Cardiac septum (tissue), 1 donor: Measurements from ENCODE around the gene CTXN3. TPM values are rescaled to one million over a fixed set of nuclear protein-coding genes. Genes with fewer than 3 reads are reported as not detected.
"Not testable (repeated sequence)": the region's sequence is repeated elsewhere in the genome, so short reads cannot be mapped to it uniquely, and the experiment has no call there.

ENCODE experiments used
- DNase-seq: peaks from one replicate; pipeline ENCODE4 v3.0.0-alpha.2; 2020; ENCODE audit warnings: low spot score
- intact Hi-C: fragments of 100-400 bp; cut with DNase I; formaldehyde crosslinking; loops from one replicate; pipeline ENCODE4 v1.14.0; 2022
- total RNA-seq: library from RNA; stranded (reverse); fragmentation: NEBNext Ultra II Directional; extraction: Animal tissue kit (Norgen Biotek cat#: 25700); gene quantifications from one replicate; pipeline ENCODE4 v1.2.1, GENCODE V29; 2021
- donor health status: DM: no; HTN: no; CAD: no.

The CTXN3 gene
- total RNA-seq, 1 donor from 2014 or later, result not detected

- no peak for DNase-seq
- intact Hi-C loops, result no loop called here
These were observed 1.4 kb upstream of the CTXN3 start for GRCh38 chr5:127647361-127647958.

GRCh38 chr5:127650022-127650421, 1.1 kb downstream of the CTXN3 start:
- intact Hi-C loops, result no loop called here
- DNase-seq, result no peak

- intact Hi-C loops, result no loop called here
- no peak for DNase-seq
These were observed 1.8 kb downstream of the CTXN3 start for GRCh38 chr5:127650649-127651048.

- DNase-seq, result no peak
- intact Hi-C loops, result no loop called here
These were observed 4.2 kb downstream of the CTXN3 start for GRCh38 chr5:127652952-127653611.

GRCh38 chr5:127656825-127657224, 7.9 kb downstream of the CTXN3 start:
- DNase-seq, result no peak
- intact Hi-C loops, result no loop called here

- no peak for DNase-seq
- intact Hi-C loops, result no loop called here
These were observed 11.3 kb downstream of the CTXN3 start for GRCh38 chr5:127660047-127660733.

- no peak for DNase-seq
- intact Hi-C loops, result no loop called here
These were observed 15.2 kb downstream of the CTXN3 start for GRCh38 chr5:127664093-127664492.

- intact Hi-C loops, result no loop called here
- DNase-seq, result no peak
These were observed 16.8 kb downstream of the CTXN3 start for GRCh38 chr5:127665641-127666040.

GRCh38 chr5:127666043-127666716, 17.3 kb downstream of the CTXN3 start:
- DNase-seq, result no peak
- intact Hi-C loops, result no loop called here

GRCh38 chr5:127667926-127668325, 19.0 kb downstream of the CTXN3 start:
- intact Hi-C loops, result no loop called here
- DNase-seq, result no peak

- DNase-seq, result no peak
- intact Hi-C loops, result no loop called here
These were observed 22.3 kb downstream of the CTXN3 start for GRCh38 chr5:127671218-127671617.

GRCh38 chr5:127673117-127673800, 24.4 kb downstream of the CTXN3 start:
- intact Hi-C loops, result no loop called here
- DNase-seq, result no peak

- DNase-seq, intact Hi-C loops: not testable (repeated sequence)
These were observed 28.1 kb downstream of the CTXN3 start for GRCh38 chr5:127676951-127677350.

- DNase-seq, intact Hi-C loops: not testable (repeated sequence)
These were observed 30.9 kb downstream of the CTXN3 start for GRCh38 chr5:127679691-127680330.

- intact Hi-C loops, result no loop called here
- no peak for DNase-seq
These were observed 31.7 kb downstream of the CTXN3 start for GRCh38 chr5:127680595-127680994.

- intact Hi-C loops, result no loop called here
- DNase-seq, result no peak
These were observed 34.1 kb downstream of the CTXN3 start for GRCh38 chr5:127683008-127683407.

GRCh38 chr5:127684726-127685467, 36.0 kb downstream of the CTXN3 start:
- intact Hi-C loops, result no loop called here
- DNase-seq, result no peak

- intact Hi-C loops, result no loop called here
- no peak for DNase-seq
These were observed 36.8 kb downstream of the CTXN3 start for GRCh38 chr5:127685662-127686061.

GRCh38 chr5:127686424-127686823, 37.5 kb downstream of the CTXN3 start:
- intact Hi-C loops, result no loop called here
- DNase-seq, result no peak
